ENCODE measurements around the gene PPP1R14D. TPM values are rescaled to one million over a fixed set of nuclear protein-coding genes. Genes with fewer than 3 reads are reported as not detected.
A peak's percentile ranks its signal among the peaks of the same experiment; 100 is the strongest.

Gene PPP1R14D
- total and polyA plus RNA-seq, 2 experiments from 2014 or later: not detected

- no peak for TF ChIP-seq REST (IDR thresholded peaks at IDR 0.05; ENCODE audit: unreplicated experiment)
- TF ChIP-seq JUNB (IDR thresholded peaks at IDR 0.05; ENCODE audit: unreplicated experiment): no peak
- TF ChIP-seq ZNF331 (CRISPR knock-in tag; IDR thresholded peaks at IDR 0.05; ENCODE audit: low read depth): no peak
- no peak for TF ChIP-seq STAT1 (IDR thresholded peaks at IDR 0.05; ENCODE audit: unreplicated experiment)
- no peak for TF ChIP-seq CREB1 (CRISPR knock-in tag; IDR thresholded peaks at IDR 0.05; ENCODE audit: low read depth)
- no peak for TF ChIP-seq ZNF114 (CRISPR knock-in tag; IDR thresholded peaks at IDR 0.05)
- TF ChIP-seq ETS1 (IDR thresholded peaks at IDR 0.05): no peak
- TF ChIP-seq EZH2phosphoT487 (IDR thresholded peaks at IDR 0.05; ENCODE audit: unreplicated experiment): no peak
Measured at GRCh38 chr15:40799523-40799922, 29.0 kb downstream of the PPP1R14D start (continued).

GRCh38 chr15:40796512-40796911 lies 32.0 kb downstream of the PPP1R14D start:
- no peak overlapping the region for H2AFZ ChIP-seq
- no peak for ATAC-seq
- peaks cover 48% of the 10 kb centered on the region for H3K79me2 ChIP-seq (replicated peaks; ENCODE audit: insufficient read depth)

More at GRCh38 chr15:40796512-40796911, 32.0 kb downstream of the PPP1R14D start:
- H3K27me3 ChIP-seq (ENCODE audit: insufficient read depth): no peaks in the 10 kb centered on the region
- TF ChIP-seq CREB1 (CRISPR knock-in tag; IDR thresholded peaks at IDR 0.05; ENCODE audit: low read depth) (no peak), EZH2phosphoT487 (IDR thresholded peaks at IDR 0.05; ENCODE audit: unreplicated experiment) (no peak), CTCF (conservative IDR thresholded peaks at IDR 0.05; ENCODE audit: low read depth in 2 of 2) (no peak)
- H3K9me2 ChIP-seq (ENCODE audit: insufficient read depth): no peaks in the 10 kb centered on the region
- peaks cover 9% of the 10 kb centered on the region for H3K27me3 Mint-ChIP-seq (ENCODE audit: insufficient read depth, low read depth, poor library complexity)
- no peaks in the 10 kb centered on the region for H3K9me3 Mint-ChIP-seq
- H3F3A ChIP-seq (replicated peaks; ENCODE audit: low read depth): peaks cover 5% of the 10 kb centered on the region; the same call in 1 of the 2 replicates
- H3K27ac ChIP-seq (ENCODE audit: low read depth): peak overlapping the region; percentile 43; the same call in 1 of the 2 replicates
- peak overlapping the region; percentile 64 for H3K4me2 ChIP-seq
- H3K27ac Mint-ChIP-seq: peak overlapping the region; percentile 47; the same call in 1 of the 2 replicates
- no peak overlapping the region for H3K4me3 Mint-ChIP-seq
- peaks cover 47% of the 10 kb centered on the region for H3K4me1 Mint-ChIP-seq
- no peaks in the 10 kb centered on the region; the same call in 1 of the 2 replicates for H4K20me1 ChIP-seq (replicated peaks; ENCODE audit: insufficient read depth)
- no peaks in the 10 kb centered on the region for H3K36me3 ChIP-seq (ENCODE audit: insufficient read depth)
- peaks cover 17% of the 10 kb centered on the region; the same call in 2 of the 3 replicates for H3K36me3 Mint-ChIP-seq (ENCODE audit: low read depth)
- no peak overlapping the region for H3K4me3 ChIP-seq
- H3K4me1 ChIP-seq (ENCODE audit: insufficient read depth): peaks cover 50% of the 10 kb centered on the region
- no peak for DNase-seq (ENCODE audit: low spot score)

All from GM23338 (cell line).